A673 (cell line): Measurements from ENCODE around the gene PRPF38A. TPM values are rescaled to one million over a fixed set of nuclear protein-coding genes. Genes with fewer than 3 reads are reported as not detected.

ENCODE experiments used
- BruUV-seq: library from RNA; stranded (reverse); fragments of 400-500 nt; replicated peaks from 2 replicates; lab custom pipeline; 2021; lab: Mats Ljungman, UMichigan
- CTCF ChIA-PET: fragments of 300-600 bp; sonication (Branson Sonifier 250); formaldehyde crosslinking; loops from one replicate; lab custom pipeline; 2022; ENCODE audit warnings: antibody characterized with exemption; lab: Charles Lee
- POLR2A ChIA-PET: fragments of 300-600 bp; sonication (Branson Sonifier 250); formaldehyde crosslinking; loops from one replicate; lab custom pipeline; 2022; ENCODE audit warnings: antibody characterized with exemption; ENCODE audit not compliant: low non-redundant PET; lab: Charles Lee
- DNase-seq: peaks from one replicate; pipeline ENCODE4 v3.0.0-alpha.2; 2015; ENCODE audit warnings: low spot score
- H3K27ac ChIP-seq: fragments of 200-600 bp; sonication (generic); 2 replicates; pipeline ENCODE4 v1.5.1; 2016; ENCODE audit warnings: mixed run types, low read depth, mild to moderate bottlenecking, mixed read lengths, antibody characterized with exemption, low read length; ENCODE audit not compliant: poor library complexity, severe bottlenecking
- H3K27me3 ChIP-seq: fragments of 200-600 bp; sonication (generic); replicated peaks from 2 replicates; pipeline ENCODE4 v1.6.1; 2017; ENCODE audit warnings: mixed run types, low read depth, mild to moderate bottlenecking, mixed read lengths, antibody characterized with exemption, low read length; ENCODE audit not compliant: insufficient read depth, poor library complexity
- H3K36me3 ChIP-seq: fragments of 200-600 bp; sonication (generic); 2 replicates; pipeline ENCODE4 v1.6.1; 2016; ENCODE audit warnings: mixed run types, mild to moderate bottlenecking, mixed read lengths, antibody characterized with exemption, low read length; ENCODE audit not compliant: insufficient read depth, poor library complexity, severe bottlenecking
- H3K4me1 ChIP-seq: fragments of 200-600 bp; sonication (generic); 2 replicates; pipeline ENCODE4 v1.6.1; 2017; ENCODE audit warnings: mixed run types, mild to moderate bottlenecking, mixed read lengths, antibody characterized with exemption, low read length; ENCODE audit not compliant: insufficient read depth, poor library complexity, severe bottlenecking
- H3K4me3 ChIP-seq: fragments of 200-600 bp; sonication (generic); 2 replicates; pipeline ENCODE4 v1.5.1; 2016; ENCODE audit warnings: low read depth, mixed run types, mild to moderate bottlenecking, mixed read lengths, low read length; ENCODE audit not compliant: poor library complexity, severe bottlenecking
- H3K9me3 ChIP-seq: fragments of 200-600 bp; sonication (generic); 2 replicates; pipeline ENCODE4 v1.6.1; 2016; ENCODE audit warnings: mixed run types, low read depth, mild to moderate bottlenecking, mixed read lengths, antibody characterized with exemption, low read length; ENCODE audit not compliant: poor library complexity, severe bottlenecking
- CTCF ChIP-seq: fragments of 300-800, 200-600 bp; sonication (generic); conservative IDR thresholded peaks from 2 replicates; pipeline ENCODE4 v1.5.1; 2017; ENCODE audit warnings: low read depth, mild to moderate bottlenecking, antibody characterized with exemption, low read length, moderate library complexity, mixed read lengths
- EZH2 ChIP-seq: fragments of 200-600 bp; sonication (generic); IDR thresholded peaks from 2 replicates; pipeline ENCODE4 v1.6.1; 2017; ENCODE audit warnings: borderline replicate concordance, low read depth, mild to moderate bottlenecking, mixed read lengths, antibody characterized with exemption, low read length; ENCODE audit not compliant: poor library complexity, severe bottlenecking
- intact Hi-C: fragments of 100-400 bp; cut with micrococcal nuclease; formaldehyde crosslinking; loops from one replicate; pipeline ENCODE4 v1.10.0; 2022; ENCODE audit not compliant: unreplicated experiment
- total RNA-seq: library from RNA; stranded (reverse); gene quantifications from 2 replicates; pipeline ENCODE4 v1.2.3, GENCODE V29; 2021

The PRPF38A gene
- total RNA-seq, 1 experiment from 2014 or later: 95.7 TPM

GRCh38 chr1:52356818-52357355 is 47.5 kb upstream of the PRPF38A start:
- H3K27ac ChIP-seq: no peak overlapping the region
- TF ChIP-seq CTCF: no peak
- no peak for TF ChIP-seq EZH2
- H3K9me3 ChIP-seq: no peaks in the 10 kb centered on the region
- H3K36me3 ChIP-seq: peaks cover 87% of the 10 kb centered on the region
- POLR2A ChIA-PET: no interaction called here
- intact Hi-C loops: no loop called here
- no peaks in the 10 kb centered on the region for H3K4me1 ChIP-seq
- DNase-seq: no peak
- no TSS peak for BruUV-seq
- H3K4me3 ChIP-seq: no peak overlapping the region
- CTCF ChIA-PET: no interaction called here
- H3K27me3 ChIP-seq: no peaks in the 10 kb centered on the region

GRCh38 chr1:52357397-52357796 is 47.0 kb upstream of the PRPF38A start:
- intact Hi-C loops: no loop called here
- no TSS peak for BruUV-seq
- no peaks in the 10 kb centered on the region for H3K4me1 ChIP-seq
- DNase-seq: no peak
- no peaks in the 10 kb centered on the region for H3K9me3 ChIP-seq
- H3K4me3 ChIP-seq: no peak overlapping the region
- no peak overlapping the region for H3K27ac ChIP-seq
- TF ChIP-seq CTCF (no peak), EZH2 (no peak)
- ChIA-PET POLR2A (no interaction called here), CTCF (no interaction called here)
- peaks cover 88% of the 10 kb centered on the region for H3K36me3 ChIP-seq
- H3K27me3 ChIP-seq: no peaks in the 10 kb centered on the region

DNA sequence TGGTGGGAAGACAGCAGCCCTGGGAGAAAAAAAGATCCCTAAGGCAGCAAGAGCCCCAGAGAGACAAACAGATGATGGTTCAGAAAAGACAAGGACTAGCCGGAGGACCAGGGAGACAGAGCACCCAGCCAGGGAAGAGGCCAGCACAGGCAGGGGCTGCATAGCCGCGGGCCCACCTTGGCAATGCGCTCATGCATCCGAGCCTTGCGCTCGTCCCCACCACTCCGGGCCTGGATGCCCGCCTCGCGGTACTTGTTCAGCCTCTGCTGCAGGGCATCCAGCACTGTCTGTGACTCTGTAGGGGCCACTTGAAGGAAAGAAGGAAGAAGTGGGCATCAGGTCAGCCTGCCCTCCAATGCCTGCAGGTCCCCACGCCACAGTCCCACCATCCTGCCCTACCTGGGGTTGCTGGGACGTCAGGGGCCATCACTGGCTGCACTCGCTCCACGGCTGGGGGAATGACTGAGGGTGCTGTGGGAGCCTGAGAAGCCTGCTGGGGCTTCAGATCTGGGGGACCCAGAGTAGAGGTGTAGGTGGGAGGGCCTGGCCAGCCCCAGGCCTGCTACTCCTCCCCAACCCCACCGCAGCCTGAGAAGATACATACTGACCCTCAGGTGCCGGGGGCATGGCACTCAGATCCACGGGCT is 45.4 kb upstream of the PRPF38A start:
- DNase-seq: no peak
- Histone ChIP-seq H3K27me3 (no peaks in the 10 kb centered on the region), H3K27ac (no peak overlapping the region), H3K36me3 (peaks cover 81% of the 10 kb centered on the region), H3K9me3 (no peaks in the 10 kb centered on the region), H3K4me3 (no peak overlapping the region), H3K4me1 (no peaks in the 10 kb centered on the region)
- POLR2A ChIA-PET: no interaction called here
- CTCF ChIA-PET: no interaction called here
- BruUV-seq: no TSS peak
- TF ChIP-seq CTCF (no peak), EZH2 (no peak)
- intact Hi-C loops: no loop called here
